Fibroblast of skin of left biceps (primary cell): ENCODE measurements around the gene PROKR1.

Experiments used
- DNase-seq, 2 experiments: peaks; one replicate each; pipeline ENCODE4 v3.0.0-alpha.2; 2013; ENCODE audit warnings: low read depth in 2 of 2

PROKR1 gene

DNA sequence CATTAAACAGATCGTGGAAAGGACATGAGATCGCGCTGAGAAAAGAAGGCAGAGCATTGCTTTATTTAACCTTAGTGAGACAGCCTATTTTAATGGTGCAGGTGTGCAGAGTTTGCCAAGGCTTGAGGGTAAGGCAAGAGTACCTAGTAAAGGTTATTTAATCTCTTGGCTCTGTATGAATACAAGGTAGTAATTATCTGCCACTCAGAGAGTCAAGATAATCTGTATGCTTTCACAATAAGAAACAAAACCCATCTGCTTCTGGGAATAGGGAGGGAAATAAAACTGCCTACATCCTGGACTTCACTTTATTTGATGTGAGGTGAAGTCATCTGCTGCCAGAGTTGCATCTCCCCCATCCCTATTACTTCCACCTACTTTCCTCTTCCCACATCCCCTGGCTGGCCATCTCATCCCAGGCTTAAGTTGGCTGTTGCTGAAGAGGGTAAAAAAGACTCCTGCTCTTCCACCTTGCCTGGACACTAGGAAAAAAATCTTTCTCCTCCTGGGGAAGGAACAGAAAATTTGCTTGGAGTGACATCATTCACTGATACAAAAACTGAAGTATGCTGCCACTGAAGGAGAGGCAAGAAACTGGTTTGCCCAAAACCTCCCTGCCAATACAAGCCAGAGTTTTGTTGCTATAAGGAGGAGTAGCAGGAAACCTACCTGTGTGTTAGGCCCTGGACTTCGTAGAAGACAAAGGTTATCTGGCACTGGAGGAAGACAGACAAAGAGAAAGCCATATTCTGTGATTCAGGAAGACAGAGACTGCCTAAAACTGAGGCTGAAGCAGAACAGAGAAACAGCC is 55.4 kb downstream of the PROKR1 start:
- DNase-seq, result no peak

DNA sequence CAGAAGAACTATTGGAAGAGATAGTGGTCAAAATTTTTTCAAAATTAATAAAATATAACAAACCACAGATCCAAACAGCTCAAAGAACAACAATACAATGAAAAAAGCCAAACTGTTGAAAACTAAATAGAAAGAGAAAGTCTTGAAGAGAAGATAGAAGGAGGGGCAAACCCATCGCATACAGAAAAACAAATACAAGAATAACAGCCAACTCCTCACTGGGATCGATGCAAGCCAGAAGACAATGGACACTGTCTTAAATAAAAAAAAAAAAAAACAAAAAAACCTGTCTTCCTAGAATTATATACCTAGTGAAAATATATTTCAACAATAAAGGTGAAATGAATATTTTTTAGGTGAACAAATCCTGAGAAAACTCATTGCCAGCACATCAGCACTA is 57.2 kb downstream of the PROKR1 start:
- DNase-seq, result no peak

DNA sequence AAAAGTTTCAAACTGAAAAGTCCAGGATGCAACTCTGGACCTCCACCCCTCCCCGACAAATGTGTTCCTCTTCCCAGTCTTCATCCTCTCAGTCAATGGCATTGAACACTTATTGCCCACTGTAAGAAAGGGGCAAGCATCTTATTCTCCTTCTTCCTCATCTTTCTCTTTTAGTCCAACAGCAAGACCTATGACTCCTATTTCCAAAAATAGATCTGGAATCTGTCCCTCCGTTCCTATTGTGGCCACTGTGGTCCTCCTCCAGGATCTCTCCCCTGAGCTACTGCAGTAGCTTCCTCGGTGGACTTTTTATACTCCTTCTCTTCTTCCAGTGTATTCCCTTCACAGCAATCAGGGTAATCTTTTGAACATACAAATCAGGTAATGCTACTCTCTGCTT is 63.3 kb downstream of the PROKR1 start:
- no peak for DNase-seq
